C4-2B (cell line): Measurements from ENCODE around the gene PRKCB.

Experiments
- H3K27ac ChIP-seq: fragments of 450-650 bp; 2 replicates; pipeline ENCODE4 v1.5.1; 2017
- CTCF ChIP-seq: fragments of 450-650 bp; conservative IDR thresholded peaks from 2 replicates; pipeline ENCODE4 v1.5.1; 2017; ENCODE audit warnings: mild to moderate bottlenecking
- ZFX ChIP-seq: fragments of 450-650 bp; IDR thresholded peaks from 2 replicates; pipeline ENCODE4 v1.6.1; 2017

The PRKCB gene

GRCh38 chr16:23857881-23858269 lies 22.1 kb downstream of the PRKCB start:
- no peak overlapping the region for H3K27ac ChIP-seq
- no peak for TF ChIP-seq CTCF
- no peak for TF ChIP-seq ZFX

- TF ChIP-seq CTCF (no peak), ZFX (no peak)
- H3K27ac ChIP-seq: no peak overlapping the region
These were observed 22.8 kb downstream of the PRKCB start for GRCh38 chr16:23858542-23858941.

GRCh38 chr16:23859713-23860269 lies 24.0 kb downstream of the PRKCB start:
- no peak for TF ChIP-seq ZFX
- TF ChIP-seq CTCF: no peak
- H3K27ac ChIP-seq: no peak overlapping the region

GRCh38 chr16:23861874-23862273 lies 26.1 kb downstream of the PRKCB start:
- H3K27ac ChIP-seq: no peak overlapping the region
- TF ChIP-seq ZFX (no peak), CTCF (no peak)

GRCh38 chr16:23862556-23862955 lies 26.8 kb downstream of the PRKCB start:
- TF ChIP-seq CTCF (no peak), ZFX (no peak)
- H3K27ac ChIP-seq: no peak overlapping the region

- no peak for TF ChIP-seq CTCF
- TF ChIP-seq ZFX: no peak
- H3K27ac ChIP-seq: no peak overlapping the region
These were observed 28.0 kb downstream of the PRKCB start for GRCh38 chr16:23863511-23864422.

GRCh38 chr16:23865853-23866252 lies 30.1 kb downstream of the PRKCB start:
- H3K27ac ChIP-seq: no peak overlapping the region
- no peak for TF ChIP-seq CTCF
- no peak for TF ChIP-seq ZFX
